SH-SY5Y (cell line): Measurements from ENCODE around the gene DGLUCY.

Experiments
- GATA2 ChIP-seq: IDR thresholded peaks from 2 replicates; pipeline ENCODE4 v1.6.1; 2011; ENCODE audit warnings: mild to moderate bottlenecking, low read depth, low read length
- GATA3 ChIP-seq: IDR thresholded peaks from 2 replicates; pipeline ENCODE4 v1.6.1; 2011; ENCODE audit warnings: low read depth, mild to moderate bottlenecking, low read length, moderate library complexity

- TF ChIP-seq GATA3 = no peak
- no peak for TF ChIP-seq GATA2
These were observed 159.5 kb downstream of the DGLUCY start for GRCh38 chr14:91273273-91273884.
